A673 (cell line): ENCODE measurements around the gene EMCN.

Experiments
- CTCF ChIP-seq: fragments of 300-800, 200-600 bp; sonication (generic); conservative IDR thresholded peaks from 2 replicates; pipeline ENCODE4 v1.5.1; 2017; ENCODE audit warnings: low read depth, mild to moderate bottlenecking, antibody characterized with exemption, low read length, moderate library complexity, mixed read lengths
- EZH2 ChIP-seq: fragments of 200-600 bp; sonication (generic); IDR thresholded peaks from 2 replicates; pipeline ENCODE4 v1.6.1; 2017; ENCODE audit warnings: borderline replicate concordance, low read depth, mild to moderate bottlenecking, mixed read lengths, antibody characterized with exemption, low read length; ENCODE audit not compliant: poor library complexity, severe bottlenecking

GRCh38 chr4:100525686-100526085 lies 7.9 kb upstream of the EMCN start:
- TF ChIP-seq CTCF, result no peak
- no peak for TF ChIP-seq EZH2
